Astrocyte of the cerebellum (primary cell): ENCODE data around the gene GRK3.

Experiments used
- DNase-seq: peaks from one replicate; pipeline ENCODE4 v3.0.0-alpha.2; 2011; ENCODE audit warnings: low read depth
- H3K4me3 ChIP-seq: 2 replicates; pipeline ENCODE4 v1.5.1; 2011; ENCODE audit warnings: mild to moderate bottlenecking, low read depth, low read length, moderate library complexity
- in situ Hi-C: cut with HindIII; loops from 2 replicates; pipeline ENCODE4 v1.10.0; 2017; ENCODE audit warnings: low sequenced_read_pairs
- TF ChIP-seq, protein P1 (sequence below): IDR thresholded peaks from 2 replicates; pipeline ENCODE4 v1.5.1; 2012; ENCODE audit warnings: low read length, low read depth, moderate library complexity, mild to moderate bottlenecking; ENCODE audit errors: missing control alignments

GRK3 gene

DNA sequence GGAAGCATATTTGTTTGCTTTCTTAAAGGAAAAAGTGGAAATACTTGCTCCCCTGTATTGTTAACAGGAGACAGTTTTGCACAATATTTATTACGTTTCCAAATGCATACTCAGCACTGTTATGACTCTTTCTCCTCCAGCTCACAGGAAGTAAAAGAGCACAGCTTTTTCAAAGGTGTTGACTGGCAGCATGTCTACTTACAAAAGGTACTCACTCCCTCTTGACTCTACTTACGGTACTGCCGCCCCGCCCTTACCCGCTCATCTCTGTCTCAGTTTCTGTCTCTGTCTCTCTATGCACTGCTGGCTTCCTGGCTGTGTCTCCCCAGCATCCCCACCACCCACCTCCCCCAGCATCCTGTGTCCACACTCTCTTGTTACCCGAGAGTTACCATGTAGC is 145.3 kb downstream of the GRK3 start:
- DNase-seq: no peak
- in situ Hi-C loops: loop anchor here (5.0 kb wide), 1 partner anchor 63 kb away; no protein-coding TSS in a partner anchor
- TF ChIP-seq, protein P1, sequence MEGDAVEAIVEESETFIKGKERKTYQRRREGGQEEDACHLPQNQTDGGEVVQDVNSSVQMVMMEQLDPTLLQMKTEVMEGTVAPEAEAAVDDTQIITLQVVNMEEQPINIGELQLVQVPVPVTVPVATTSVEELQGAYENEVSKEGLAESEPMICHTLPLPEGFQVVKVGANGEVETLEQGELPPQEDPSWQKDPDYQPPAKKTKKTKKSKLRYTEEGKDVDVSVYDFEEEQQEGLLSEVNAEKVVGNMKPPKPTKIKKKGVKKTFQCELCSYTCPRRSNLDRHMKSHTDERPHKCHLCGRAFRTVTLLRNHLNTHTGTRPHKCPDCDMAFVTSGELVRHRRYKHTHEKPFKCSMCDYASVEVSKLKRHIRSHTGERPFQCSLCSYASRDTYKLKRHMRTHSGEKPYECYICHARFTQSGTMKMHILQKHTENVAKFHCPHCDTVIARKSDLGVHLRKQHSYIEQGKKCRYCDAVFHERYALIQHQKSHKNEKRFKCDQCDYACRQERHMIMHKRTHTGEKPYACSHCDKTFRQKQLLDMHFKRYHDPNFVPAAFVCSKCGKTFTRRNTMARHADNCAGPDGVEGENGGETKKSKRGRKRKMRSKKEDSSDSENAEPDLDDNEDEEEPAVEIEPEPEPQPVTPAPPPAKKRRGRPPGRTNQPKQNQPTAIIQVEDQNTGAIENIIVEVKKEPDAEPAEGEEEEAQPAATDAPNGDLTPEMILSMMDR: no peak
- no peak overlapping the region for H3K4me3 ChIP-seq

DNA sequence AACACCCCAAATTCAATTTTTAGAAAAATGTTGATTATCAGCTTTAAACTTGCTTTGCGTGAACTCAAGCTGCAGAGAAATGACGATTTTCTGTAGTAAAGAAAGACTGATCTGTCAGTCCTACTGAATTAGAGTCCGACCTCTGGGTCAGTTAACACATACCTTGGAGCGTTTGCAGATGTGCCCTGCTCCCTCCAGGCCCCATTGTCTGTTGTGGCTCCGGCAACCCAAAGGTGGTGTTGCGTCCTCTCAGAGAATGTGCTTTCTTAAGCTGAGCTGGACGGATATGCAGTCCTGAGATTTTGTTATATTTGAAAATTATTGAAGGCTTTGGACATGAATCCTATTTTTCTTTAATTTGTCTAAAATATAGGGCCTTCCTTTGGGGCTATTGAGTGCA is 146.0 kb downstream of the GRK3 start:
- TF ChIP-seq, protein P1: no peak
- DNase-seq: no peak
- H3K4me3 ChIP-seq: no peak overlapping the region
- in situ Hi-C loops: loop anchor here (5.0 kb wide), 1 partner anchor 62 kb away; no protein-coding TSS in a partner anchor

DNA sequence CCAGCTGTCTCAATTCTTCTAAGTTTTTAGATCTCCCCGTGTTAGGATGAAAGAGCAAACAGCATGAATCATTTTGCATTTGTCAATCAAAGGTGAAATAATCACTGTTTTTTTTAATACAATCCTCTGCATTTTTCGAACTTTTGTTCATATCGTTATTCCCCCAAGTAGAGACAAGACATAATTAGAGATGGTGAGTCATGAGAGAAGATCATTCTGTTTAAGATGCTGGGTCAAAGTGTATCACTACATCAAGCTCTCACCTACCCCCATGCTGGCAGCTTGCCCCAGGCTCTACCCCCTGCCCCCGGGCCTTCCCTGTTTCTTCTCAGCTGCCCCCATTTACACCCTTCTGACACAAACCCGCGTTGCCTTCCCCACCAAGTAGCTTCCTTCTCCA is 147.0 kb downstream of the GRK3 start:
- no peak for DNase-seq
- in situ Hi-C loops: loop anchor here (5.0 kb wide), 1 partner anchor 61 kb away; no protein-coding TSS in a partner anchor
- no peak overlapping the region for H3K4me3 ChIP-seq
- TF ChIP-seq, protein P1: no peak

DNA sequence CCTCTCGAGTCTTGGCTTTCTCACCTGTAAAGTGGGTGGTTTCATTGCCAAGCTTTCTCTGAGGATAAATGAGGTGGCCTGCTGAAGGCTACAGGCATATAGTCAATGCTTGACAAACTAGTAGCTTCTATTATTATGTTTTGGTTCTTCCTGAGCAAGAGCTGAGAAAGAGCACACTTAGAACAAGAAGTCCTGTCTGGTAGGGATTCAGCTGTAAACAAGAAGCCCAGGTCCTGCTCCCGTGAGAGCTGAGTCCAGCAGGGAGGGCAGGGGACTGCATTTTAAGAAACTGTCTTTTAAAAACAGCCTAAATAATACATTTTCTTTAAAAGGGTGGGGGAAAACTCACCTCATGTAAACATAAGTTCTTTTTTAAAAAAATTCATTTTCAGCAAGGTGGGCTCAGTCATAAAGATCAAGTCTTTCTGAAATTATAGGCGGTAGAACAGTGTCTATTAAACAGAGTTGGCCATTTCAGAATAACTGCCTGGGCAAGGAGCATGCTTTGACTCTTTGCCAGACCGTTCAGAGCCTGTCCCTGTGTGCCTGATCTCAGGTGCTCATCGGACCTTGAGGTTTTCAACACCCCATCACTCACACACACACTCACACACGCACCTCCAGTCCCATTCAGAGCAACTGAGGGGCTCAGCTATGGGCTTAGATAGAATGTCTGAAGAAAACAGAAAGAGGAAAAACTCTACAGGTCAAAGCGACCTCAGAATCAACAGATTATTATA is 148.4 kb downstream of the GRK3 start:
- in situ Hi-C loops: loop anchor here (5.0 kb wide), 1 partner anchor 59 kb away; no protein-coding TSS in a partner anchor
- TF ChIP-seq, protein P1: no peak
- H3K4me3 ChIP-seq: no peak overlapping the region
- DNase-seq: no peak

DNA sequence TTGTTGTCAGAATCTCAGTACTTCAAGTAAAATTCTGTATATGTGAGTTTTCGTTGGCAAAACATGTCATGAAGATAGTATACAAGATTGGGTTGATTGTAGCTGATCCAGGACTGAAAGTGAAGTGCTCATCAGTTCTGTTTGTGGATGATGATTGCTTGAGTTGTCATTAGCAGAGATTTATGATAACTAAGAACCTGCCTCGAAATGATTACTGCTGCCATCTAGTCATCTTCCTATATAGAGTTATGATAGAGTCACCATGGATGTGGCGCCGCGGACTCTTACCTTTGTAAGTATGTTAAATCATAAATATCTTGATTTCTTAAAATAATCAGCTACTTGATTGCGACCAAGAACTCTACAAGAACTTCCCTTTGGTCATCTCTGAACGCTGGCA is 149.6 kb downstream of the GRK3 start:
- TF ChIP-seq, protein P1: no peak
- DNase-seq: no peak
- in situ Hi-C loops: loop anchor here (5.0 kb wide), 1 partner anchor 58 kb away; no protein-coding TSS in a partner anchor
- no peak overlapping the region for H3K4me3 ChIP-seq

DNA sequence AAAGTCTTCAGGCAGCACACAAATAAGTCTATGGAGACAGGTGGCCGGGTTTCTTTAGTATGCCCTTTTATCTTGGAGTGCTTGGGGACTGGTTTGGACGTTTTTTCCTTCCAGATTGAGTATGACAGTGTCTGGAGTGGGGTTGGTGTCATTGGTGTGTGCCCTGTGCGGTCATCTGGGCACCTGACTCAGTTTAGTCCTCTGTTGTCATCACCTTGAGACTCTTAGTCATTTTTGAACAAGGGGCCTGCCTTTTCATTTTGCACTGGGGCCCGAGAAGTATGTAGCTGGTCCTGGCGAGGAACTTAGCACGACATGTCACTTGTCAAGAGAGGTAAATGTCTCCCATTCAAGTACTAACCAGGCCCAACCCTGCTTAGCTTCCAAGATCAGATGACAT is 150.3 kb downstream of the GRK3 start:
- no peak for DNase-seq
- H3K4me3 ChIP-seq: no peak overlapping the region
- in situ Hi-C loops: loop anchor here (5.0 kb wide), 1 partner anchor 58 kb away; no protein-coding TSS in a partner anchor
- TF ChIP-seq, protein P1: no peak
